Spleen (tissue), 11 donors: ENCODE measurements around the gene EPHX1. TPM values are rescaled to one million over a fixed set of nuclear protein-coding genes. Genes with fewer than 3 reads are reported as not detected.

ENCODE experiments used
- DNase-seq: peaks from one replicate; pipeline ENCODE4 v3.0.0-alpha.2; 2020
- H3K27ac ChIP-seq, 8 donors: fragments of 200-600 bp; sonication (generic) in 7 of 8; 1 replicate in 4 of 8; 2 replicates in 4 of 8; pipeline versions ENCODE4 v1.5.0 to v1.8.0; 2016 to 2021; ENCODE audit warnings: inconsistent platforms in 4 of 8, mild to moderate bottlenecking in 4 of 8, moderate library complexity in 1 of 8
- H3K27me3 ChIP-seq, 7 donors: fragments of 200-600 bp; sonication (generic) in 6 of 7; replicated peaks in 1 of 7; 1 replicate in 4 of 7; 2 replicates in 3 of 7; pipeline versions ENCODE4 v1.5.0 to v1.8.0; 2016 to 2021; ENCODE audit warnings: inconsistent platforms in 3 of 7, mild to moderate bottlenecking in 1 of 7
- H3K36me3 ChIP-seq, 6 donors: fragments of 200-600 bp; sonication (generic) in 5 of 6; 1 replicate in 4 of 6; 2 replicates in 2 of 6; pipeline versions ENCODE4 v1.5.0 to v1.8.0; 2016 to 2021; ENCODE audit warnings: inconsistent platforms in 2 of 6
- H3K4me1 ChIP-seq, 6 donors: fragments of 200-600 bp; sonication (generic) in 5 of 6; 1 replicate in 3 of 6; 2 replicates in 3 of 6; pipeline versions ENCODE4 v1.5.0 to v1.8.0; 2016 to 2021; ENCODE audit warnings: inconsistent platforms in 3 of 6
- H3K4me3 ChIP-seq, 8 donors: fragments of 200-600 bp; sonication (generic) in 7 of 8; 1 replicate in 4 of 8; 2 replicates in 4 of 8; pipeline versions ENCODE4 v1.5.0 to v1.8.0; 2016 to 2021; ENCODE audit warnings: inconsistent platforms in 4 of 8, mild to moderate bottlenecking in 4 of 8, moderate library complexity in 2 of 8
- H3K9me3 ChIP-seq, 8 donors: fragments of 200-600 bp; sonication (generic) in 7 of 8; 1 replicate in 4 of 8; 2 replicates in 4 of 8; pipeline versions ENCODE4 v1.5.0 to v1.8.0; 2016 to 2021; ENCODE audit warnings: inconsistent platforms in 4 of 8
- CTCF ChIP-seq, 11 experiments: fragments of 200-600 bp in 7 of 11; fragments of 450-650 bp in 4 of 11; sonication (generic) in 4 of 11; IDR thresholded peaks in 8 of 11; conservative IDR thresholded peaks in 3 of 11; 1 replicate in 7 of 11; 2 replicates in 4 of 11; pipeline versions ENCODE4 v1.4.0 to v1.8.0; 2016 to 2021; ENCODE audit warnings: antibody characterized with exemption in 11 of 11, inconsistent platforms in 4 of 11, mild to moderate bottlenecking in 1 of 11
- POLR2A ChIP-seq, 3 donors: fragments of 450-650 bp; IDR thresholded peaks; one replicate each; pipeline ENCODE4 v1.5.1; 2017; ENCODE audit warnings: antibody characterized with exemption in 3 of 3, mild to moderate bottlenecking in 1 of 3
- POLR2AphosphoS5 ChIP-seq, 3 donors: sonication (generic); formaldehyde crosslinking; IDR thresholded peaks; one replicate each; pipeline ENCODE4 v1.5.1; 2017; ENCODE audit warnings: antibody characterized with exemption in 3 of 3
- WGBS, 5 donors: extraction: QIAGEN DNeasy Blood & Tissue Kit in 3 of 5; methylation state at CpG; one replicate each; pipeline versions ENCODE4 v1.1.5 to v1.1.7; 2013 to 2018; 5-methylcytosine and 5-hydroxymethylcytosine counted together
- intact Hi-C: fragments of 100-400 bp; cut with DNase I; formaldehyde crosslinking; loops from one replicate; pipeline ENCODE4 v1.15.0; 2023; ENCODE audit warnings: low total_unique reads
- polyA plus RNA-seq, 3 donors: library from polyadenylated mRNA; stranded (reverse); fragments of 200-250 nt; gene quantifications; one replicate each; pipeline ENCODE4 v1.2.1, GENCODE V29; 2013
- total RNA-seq, 7 donors: library from RNA; depleted of rRNA in 3 of 7; stranded (reverse); fragments of >200 nt in 3 of 7; fragmentation: NEBNext Ultra II Directional in 4 of 7; extraction: Animal tissue kit (Norgen Biotek cat#: 25700) in 4 of 7; gene quantifications; one replicate each; pipeline versions ENCODE4 v1.1.0 to v1.2.1, GENCODE V29; 2016 to 2021
- donor health status: healthy with polysubstance abuse.
- donor health status: DM: no; HTN: no; CAD: no; lungs with moderate emphysema.
- donor health status: DM: no; HTN: no; CAD: no.
- donor health status: Bipolar disorder and iron deficiency.
- donor health status: healthy.
- donor health status: DM: no; HTN: no; CAD: no.
- donor health status: DM: yes; HTN: yes; CAD: no.

The EPHX1 gene
- total and polyA plus RNA-seq, 10 donors = 3.9 to 92.8 (median 43.9) TPM

- H3K36me3 ChIP-seq = peaks cover 0 to 2% (median 0%) of the 10 kb centered on the region in 6 donors
- H3K4me3 ChIP-seq = no peak overlapping the region
- no peak for DNase-seq
- TF ChIP-seq POLR2AphosphoS5 (IDR thresholded peaks at IDR 0.05) (peak in 2 of 3 donors; percentile 67 to 81), CTCF (IDR thresholded peaks at IDR 0.05 in 8 of 11, conservative IDR thresholded peaks at IDR 0.05 in 3 of 11) (no peak), POLR2A (IDR thresholded peaks at IDR 0.05) (no peak)
- 49 to 56% (median 50%) methylated on average over 7 to 8 of the region's 8 CpGs for WGBS, 5 donors
- no peaks in the 10 kb centered on the region for H3K9me3 ChIP-seq
- intact Hi-C loops = no loop called here
- no peaks in the 10 kb centered on the region for H3K27me3 ChIP-seq
- H3K4me1 ChIP-seq = peaks cover 37 to 75% (median 60%) of the 10 kb centered on the region in 6 donors
- peak overlapping the region; percentile 75 to 90 (median 86) for H3K27ac ChIP-seq
These were observed 7.7 kb downstream of the EPHX1 start for GRCh38 chr1:225817611-225818061.

GRCh38 chr1:225818229-225818628, 8.3 kb downstream of the EPHX1 start:
- TF ChIP-seq CTCF (IDR thresholded peaks at IDR 0.05 in 8 of 11, conservative IDR thresholded peaks at IDR 0.05 in 3 of 11) = no peak
- TF ChIP-seq POLR2AphosphoS5 (IDR thresholded peaks at IDR 0.05) = no peak
- TF ChIP-seq POLR2A (IDR thresholded peaks at IDR 0.05) = no peak
- Histone ChIP-seq H3K4me1 (peaks cover 37 to 69% (median 55%) of the 10 kb centered on the region in 6 donors), H3K9me3 (no peaks in the 10 kb centered on the region), H3K36me3 (peaks cover 0 to 3% (median 0%) of the 10 kb centered on the region in 6 donors), H3K4me3 (no peak overlapping the region), H3K27me3 (no peaks in the 10 kb centered on the region), H3K27ac (peak overlapping the region; percentile 75 to 90 (median 86))
- 82 to 96% (median 90%) methylated on average over 7 of the region's 7 CpGs for WGBS, 5 donors
- no peak for DNase-seq
- intact Hi-C loops = no loop called here

- H3K27me3 ChIP-seq = no peaks in the 10 kb centered on the region
- peak overlapping the region in 5 of 8 donors; percentile 15 to 48 (median 39) for H3K27ac ChIP-seq
- H3K9me3 ChIP-seq = no peaks in the 10 kb centered on the region
- intact Hi-C loops = no loop called here
- peaks cover 26 to 61% (median 45%) of the 10 kb centered on the region in 6 donors for H3K4me1 ChIP-seq
- DNase-seq = no peak
- TF ChIP-seq POLR2AphosphoS5 (IDR thresholded peaks at IDR 0.05) = no peak
- TF ChIP-seq POLR2A (IDR thresholded peaks at IDR 0.05) = no peak
- TF ChIP-seq CTCF (IDR thresholded peaks at IDR 0.05 in 8 of 11, conservative IDR thresholded peaks at IDR 0.05 in 3 of 11) = no peak
- no peak overlapping the region for H3K4me3 ChIP-seq
- peaks cover 0 to 3% (median 0%) of the 10 kb centered on the region in 6 donors for H3K36me3 ChIP-seq
- 73 to 83% (median 80%) methylated on average over 12 of the region's 12 CpGs for WGBS, 5 donors
These were observed 9.6 kb downstream of the EPHX1 start for GRCh38 chr1:225819346-225820192.

GRCh38 chr1:225820522-225821120, 10.7 kb downstream of the EPHX1 start:
- TF ChIP-seq POLR2AphosphoS5 (IDR thresholded peaks at IDR 0.05) (no peak), CTCF (IDR thresholded peaks at IDR 0.05 in 8 of 11, conservative IDR thresholded peaks at IDR 0.05 in 3 of 11) (no peak), POLR2A (IDR thresholded peaks at IDR 0.05) (no peak)
- 90 to 98% (median 93%) methylated on average over 5 of the region's 5 CpGs for WGBS, 5 donors
- peaks cover 0 to 3% (median 0%) of the 10 kb centered on the region in 6 donors for H3K36me3 ChIP-seq
- H3K9me3 ChIP-seq = no peaks in the 10 kb centered on the region
- H3K27me3 ChIP-seq = no peaks in the 10 kb centered on the region
- H3K4me1 ChIP-seq = peaks cover 24 to 63% (median 43%) of the 10 kb centered on the region in 6 donors
- intact Hi-C loops = no loop called here
- no peak overlapping the region for H3K27ac ChIP-seq
- no peak for DNase-seq
- no peak overlapping the region for H3K4me3 ChIP-seq
